NAMALWA (cell line): ENCODE results near the gene DUSP15.

Experiments used
- DNase-seq: peaks from one replicate; pipeline ENCODE4 v3.0.0-alpha.2; 2015; ENCODE audit warnings: low spot score

The DUSP15 gene

GRCh38 chr20:31860390-31861134 is 9.8 kb downstream of the DUSP15 start:
- DNase-seq, result no peak

- DNase-seq, result no peak
Measured at GRCh38 chr20:31859998-31860380, 10.3 kb downstream of the DUSP15 start.

- DNase-seq, result no peak
Measured at GRCh38 chr20:31859266-31859997, 10.9 kb downstream of the DUSP15 start.

GRCh38 chr20:31858760-31859083 is 11.6 kb downstream of the DUSP15 start:
- no peak for DNase-seq

GRCh38 chr20:31857861-31858759 is 12.2 kb downstream of the DUSP15 start:
- DNase-seq, result peak; percentile 67

- no peak for DNase-seq
Measured at GRCh38 chr20:31856516-31856915, 13.8 kb downstream of the DUSP15 start.

GRCh38 chr20:31853481-31853880 is 16.8 kb downstream of the DUSP15 start:
- no peak for DNase-seq

- no peak for DNase-seq
Measured at GRCh38 chr20:31851240-31851955, 18.9 kb downstream of the DUSP15 start.

GRCh38 chr20:31849306-31849930 is 20.9 kb downstream of the DUSP15 start:
- DNase-seq, result no peak

GRCh38 chr20:31848088-31848999 is 22.0 kb downstream of the DUSP15 start:
- no peak for DNase-seq

- DNase-seq, result no peak
Measured at GRCh38 chr20:31846793-31847138, 23.6 kb downstream of the DUSP15 start.

- DNase-seq, result no peak
Measured at GRCh38 chr20:31845300-31845863, 24.9 kb downstream of the DUSP15 start, which contains the start of gene FOXS1. FOXS1 (minus strand) TSS chr20:31845604; CDS start chr20:31845542, 62 bp downstream.

- no peak for DNase-seq
Measured at GRCh38 chr20:31844737-31845299, 25.5 kb downstream of the DUSP15 start.

GRCh38 chr20:31843881-31844280 is 26.4 kb downstream of the DUSP15 start:
- no peak for DNase-seq

GRCh38 chr20:31843288-31843687 is 27.0 kb downstream of the DUSP15 start:
- no peak for DNase-seq

GRCh38 chr20:31842471-31843157 is 27.7 kb downstream of the DUSP15 start:
- DNase-seq, result no peak

- DNase-seq, result no peak
Measured at GRCh38 chr20:31841928-31842327, 28.4 kb downstream of the DUSP15 start.

GRCh38 chr20:31840906-31841816 is 29.2 kb downstream of the DUSP15 start:
- DNase-seq, result no peak
